ENCODE results near the gene MAP3K13.

Gene MAP3K13

GRCh38 chr3:185342459-185343174, 20.3 kb upstream of the MAP3K13 start:
- H3K79me2 ChIP-seq (ENCODE audit: insufficient read depth, low read depth): no peaks in the 10 kb centered on the region
- H3K27me3 ChIP-seq (ENCODE audit: insufficient read depth, low read depth): no peaks in the 10 kb centered on the region
- no peaks in the 10 kb centered on the region for H3K36me3 ChIP-seq (ENCODE audit: insufficient read depth)
- H3K4me3 ChIP-seq (IDR thresholded peaks at IDR 0.05; ENCODE audit: insufficient read depth, low read depth, low read length): no peak overlapping the region
- no peaks in the 10 kb centered on the region for H4K20me1 ChIP-seq (ENCODE audit: insufficient read depth)
- H3K4me2 ChIP-seq: no peak overlapping the region
- H3K9ac ChIP-seq: no peak overlapping the region
- H3K27ac ChIP-seq: no peak overlapping the region
- no peak for TF ChIP-seq CTCF (conservative IDR thresholded peaks at IDR 0.05; ENCODE audit: low read depth, low read length)
- H2AFZ ChIP-seq (ENCODE audit: low read depth): no peak overlapping the region
- peaks cover 9% of the 10 kb centered on the region for H3K4me1 ChIP-seq (ENCODE audit: low read depth, poor library complexity, severe bottlenecking)

DNA sequence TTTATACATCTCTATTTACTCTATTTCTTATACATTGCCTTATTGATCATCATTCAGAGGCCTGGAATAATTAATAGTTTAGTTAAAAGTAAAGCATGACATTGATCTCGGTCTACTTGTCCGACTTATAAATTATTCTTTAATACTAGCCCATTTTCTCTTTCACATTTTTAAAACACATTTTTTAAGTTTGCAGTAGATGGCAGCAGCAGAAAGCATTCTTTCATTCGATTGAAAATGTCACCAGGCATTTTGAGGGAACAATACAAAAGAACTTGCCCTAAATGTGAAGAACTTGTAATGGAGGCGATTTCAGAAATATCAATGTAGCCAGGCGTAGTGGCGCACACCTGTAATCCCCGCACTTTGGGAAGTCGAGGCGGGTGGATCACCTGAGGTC, 15.5 kb upstream of the MAP3K13 start:
- no peak overlapping the region for H3K4me2 ChIP-seq
- no peaks in the 10 kb centered on the region for H3K36me3 ChIP-seq (ENCODE audit: insufficient read depth)
- TF ChIP-seq CTCF (conservative IDR thresholded peaks at IDR 0.05; ENCODE audit: low read depth, low read length): no peak
- no peak overlapping the region for H3K9ac ChIP-seq
- no peak overlapping the region for H3K4me3 ChIP-seq (IDR thresholded peaks at IDR 0.05; ENCODE audit: insufficient read depth, low read depth, low read length)
- H3K4me1 ChIP-seq (ENCODE audit: low read depth, poor library complexity, severe bottlenecking): peaks cover 7% of the 10 kb centered on the region
- H3K27me3 ChIP-seq (ENCODE audit: insufficient read depth, low read depth): no peaks in the 10 kb centered on the region
- no peak overlapping the region for H3K27ac ChIP-seq
- H3K79me2 ChIP-seq (ENCODE audit: insufficient read depth, low read depth): no peaks in the 10 kb centered on the region
- no peak overlapping the region for H2AFZ ChIP-seq (ENCODE audit: low read depth)
- H4K20me1 ChIP-seq (ENCODE audit: insufficient read depth): no peaks in the 10 kb centered on the region

DNA sequence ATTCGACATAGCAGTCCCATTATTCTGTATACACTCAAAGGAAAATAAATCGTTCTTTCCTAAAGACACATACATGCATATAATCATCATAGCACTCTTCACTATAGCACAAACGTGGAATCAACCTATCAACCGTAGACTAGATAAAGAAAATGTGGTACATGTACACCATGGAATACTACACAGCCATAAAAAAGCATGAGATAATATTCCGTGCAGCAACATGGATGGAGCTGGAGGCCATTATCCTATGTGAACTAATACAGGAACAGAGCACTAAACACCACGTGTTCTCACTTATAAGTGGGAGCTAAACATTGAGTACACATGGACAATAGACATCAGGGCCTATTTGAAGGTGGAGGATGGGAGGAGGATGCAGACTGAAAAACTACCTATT, 12.1 kb upstream of the MAP3K13 start:
- Histone ChIP-seq H4K20me1 (ENCODE audit: insufficient read depth) (no peaks in the 10 kb centered on the region), H3K9ac (no peak overlapping the region), H3K4me2 (no peak overlapping the region), H3K79me2 (ENCODE audit: insufficient read depth, low read depth) (no peaks in the 10 kb centered on the region), H3K4me3 (IDR thresholded peaks at IDR 0.05; ENCODE audit: insufficient read depth, low read depth, low read length) (no peak overlapping the region), H3K27me3 (ENCODE audit: insufficient read depth, low read depth) (no peaks in the 10 kb centered on the region), H2AFZ (ENCODE audit: low read depth) (no peak overlapping the region), H3K27ac (no peak overlapping the region), H3K4me1 (ENCODE audit: low read depth, poor library complexity, severe bottlenecking) (peaks cover 4% of the 10 kb centered on the region), H3K36me3 (ENCODE audit: insufficient read depth) (no peaks in the 10 kb centered on the region)
- TF ChIP-seq CTCF (conservative IDR thresholded peaks at IDR 0.05; ENCODE audit: low read depth, low read length): no peak

DNA sequence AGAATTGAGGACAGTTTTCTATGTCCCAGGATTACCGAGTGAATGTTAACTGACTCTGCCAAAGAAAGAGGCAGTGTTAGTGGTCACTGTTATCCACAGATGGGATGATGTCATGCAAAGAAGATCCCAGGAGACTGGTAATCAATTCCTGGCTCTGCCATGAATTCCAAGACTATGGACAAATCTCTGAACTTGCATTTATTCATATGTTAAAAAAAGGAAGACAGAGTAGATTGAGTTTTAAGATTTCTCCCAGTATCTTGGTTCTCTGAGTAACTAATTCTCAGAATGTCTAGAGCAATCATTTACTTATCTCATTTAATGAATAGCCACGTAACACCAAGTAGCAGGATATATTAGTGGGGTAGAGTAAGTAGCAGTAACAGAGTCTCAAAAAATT, 11.5 kb upstream of the MAP3K13 start:
- H3K4me1 ChIP-seq (ENCODE audit: low read depth, poor library complexity, severe bottlenecking): peaks cover 4% of the 10 kb centered on the region
- no peaks in the 10 kb centered on the region for H4K20me1 ChIP-seq (ENCODE audit: insufficient read depth)
- H3K4me3 ChIP-seq (IDR thresholded peaks at IDR 0.05; ENCODE audit: insufficient read depth, low read depth, low read length): no peak overlapping the region
- no peaks in the 10 kb centered on the region for H3K79me2 ChIP-seq (ENCODE audit: insufficient read depth, low read depth)
- H3K27ac ChIP-seq: no peak overlapping the region
- H3K36me3 ChIP-seq (ENCODE audit: insufficient read depth): no peaks in the 10 kb centered on the region
- H2AFZ ChIP-seq (ENCODE audit: low read depth): no peak overlapping the region
- no peaks in the 10 kb centered on the region for H3K27me3 ChIP-seq (ENCODE audit: insufficient read depth, low read depth)
- no peak overlapping the region for H3K4me2 ChIP-seq
- no peak for TF ChIP-seq CTCF (conservative IDR thresholded peaks at IDR 0.05; ENCODE audit: low read depth, low read length)
- H3K9ac ChIP-seq: no peak overlapping the region
